ENCODE data around the gene RBL2. TPM values are rescaled to one million over a fixed set of nuclear protein-coding genes. Genes with fewer than 3 reads are reported as not detected.

Gene RBL2
- total RNA-seq, 1 experiment from 2014 or later = 33.4 TPM

DNA sequence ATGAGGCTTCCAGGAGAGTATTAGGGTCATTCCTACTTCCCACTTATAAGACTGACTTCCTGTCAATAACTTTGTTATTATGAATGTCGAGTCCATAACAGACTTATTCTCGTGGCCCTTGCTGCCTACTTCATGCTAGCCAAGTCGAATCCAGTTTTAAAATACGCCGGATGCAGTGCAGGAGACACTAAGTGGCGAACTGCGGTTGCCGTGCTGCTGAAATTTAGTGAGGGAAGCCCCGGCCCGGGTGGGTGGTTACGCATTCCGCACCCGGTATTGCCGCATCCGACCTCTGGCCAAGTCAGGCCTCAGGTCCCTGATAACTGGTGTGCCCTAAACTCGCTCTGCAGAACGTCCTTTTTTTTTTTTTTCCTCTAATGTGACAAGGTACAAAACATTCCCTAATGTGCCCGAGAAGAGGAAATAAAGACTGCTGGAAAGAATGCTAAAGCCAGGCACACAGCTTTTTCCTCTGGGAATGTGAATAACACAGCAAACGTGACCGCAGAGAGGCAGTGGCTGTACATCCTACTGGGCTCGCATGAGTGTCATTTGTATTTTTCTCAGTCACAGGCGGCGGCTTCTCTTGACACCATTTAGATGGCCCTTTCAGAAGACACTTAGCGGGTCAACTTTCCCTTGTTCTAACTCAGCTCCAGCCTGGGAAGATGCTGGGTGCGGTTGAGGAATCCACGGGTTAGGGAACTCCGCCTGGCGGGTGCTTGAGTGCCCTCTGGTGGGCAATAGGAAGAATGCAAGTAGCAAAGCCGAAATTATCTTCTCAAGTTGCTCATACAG, 75.8 kb downstream of the RBL2 start:
- Histone ChIP-seq H3K9me2 (ENCODE audit: insufficient read depth) (no peaks in the 10 kb centered on the region), H3K4me1 (ENCODE audit: control insufficient read depth in 1 of 2, insufficient read depth in 2 of 2, low read length in 2 of 2) (peaks cover 4 to 15% of the 10 kb centered on the region in 2 experiments; a peak in 2 of 4 replicates), H3K27me3 (ENCODE audit: insufficient read depth, low read length) (no peaks in the 10 kb centered on the region), H2AFZ (ENCODE audit: low read depth, low read length, poor library complexity, severe bottlenecking) (peak overlapping the region; percentile 77), H3K4me3 (replicated peaks in 1 of 2; ENCODE audit: low read depth in 1 of 2, low read length in 2 of 2) (no peak overlapping the region), H3K9ac (ENCODE audit: low read length) (no peak overlapping the region), H3K36me3 (ENCODE audit: control insufficient read depth in 1 of 2, insufficient read depth in 2 of 2, low read length in 2 of 2) (no peaks in the 10 kb centered on the region), H4K20me1 (ENCODE audit: insufficient read depth) (no peaks in the 10 kb centered on the region), H3K27ac (ENCODE audit: low read depth, low read length) (no peak overlapping the region), H3K79me2 (ENCODE audit: insufficient read depth, low read length) (no peaks in the 10 kb centered on the region), H3K9me3 (ENCODE audit: control insufficient read depth in 1 of 2, insufficient read depth in 1 of 2, low read depth in 1 of 2, low read length in 2 of 2) (no peaks in the 10 kb centered on the region), H3K4me2 (ENCODE audit: low read length) (0 out of 2 replicates have a peak overlapping the region, but pooled peaks have one; percentile 21)
- intact Hi-C loops (cut with micrococcal nuclease) = no loop called here
- BruUV-seq (replicated peaks) = no TSS peak
- RAD21 ChIA-PET (ENCODE audit: low non-redundant PET in 1 of 2, low total read pairs in 2 of 2, uncharacterized antibody in 2 of 2, unreplicated experiment in 2 of 2) = no interaction called here
- POLR2A ChIA-PET = no interaction called here
- ATAC-seq (peak; percentile 86), DNase-seq (ENCODE audit: low read depth, low spot score) (peak; percentile 38)
- peak; percentile 82 for TF ChIP-seq RAD21 (IDR thresholded peaks at IDR 0.05; ENCODE audit: low read depth)
- TF ChIP-seq, protein P1, sequence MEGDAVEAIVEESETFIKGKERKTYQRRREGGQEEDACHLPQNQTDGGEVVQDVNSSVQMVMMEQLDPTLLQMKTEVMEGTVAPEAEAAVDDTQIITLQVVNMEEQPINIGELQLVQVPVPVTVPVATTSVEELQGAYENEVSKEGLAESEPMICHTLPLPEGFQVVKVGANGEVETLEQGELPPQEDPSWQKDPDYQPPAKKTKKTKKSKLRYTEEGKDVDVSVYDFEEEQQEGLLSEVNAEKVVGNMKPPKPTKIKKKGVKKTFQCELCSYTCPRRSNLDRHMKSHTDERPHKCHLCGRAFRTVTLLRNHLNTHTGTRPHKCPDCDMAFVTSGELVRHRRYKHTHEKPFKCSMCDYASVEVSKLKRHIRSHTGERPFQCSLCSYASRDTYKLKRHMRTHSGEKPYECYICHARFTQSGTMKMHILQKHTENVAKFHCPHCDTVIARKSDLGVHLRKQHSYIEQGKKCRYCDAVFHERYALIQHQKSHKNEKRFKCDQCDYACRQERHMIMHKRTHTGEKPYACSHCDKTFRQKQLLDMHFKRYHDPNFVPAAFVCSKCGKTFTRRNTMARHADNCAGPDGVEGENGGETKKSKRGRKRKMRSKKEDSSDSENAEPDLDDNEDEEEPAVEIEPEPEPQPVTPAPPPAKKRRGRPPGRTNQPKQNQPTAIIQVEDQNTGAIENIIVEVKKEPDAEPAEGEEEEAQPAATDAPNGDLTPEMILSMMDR (IDR thresholded peaks at IDR 0.05 in 2 of 3, conservative IDR thresholded peaks at IDR 0.05 in 1 of 3; ENCODE audit: borderline replicate concordance in 1 of 3, insufficient read depth in 1 of 3, low read depth in 2 of 3, low read length in 2 of 3) = peak; percentile 45 to 95 (median 93); a peak in 5 of 6 replicates
- TF ChIP-seq JUND (IDR thresholded peaks at IDR 0.05) = no peak
- CTCF ChIA-PET = interaction anchor here (0.7 to 1.2 kb wide), 5 partner anchors 8 to 455 kb away, joined by 3 to 6 read pairs (median 4); partner anchors contain the start of gene CHD9

DNA sequence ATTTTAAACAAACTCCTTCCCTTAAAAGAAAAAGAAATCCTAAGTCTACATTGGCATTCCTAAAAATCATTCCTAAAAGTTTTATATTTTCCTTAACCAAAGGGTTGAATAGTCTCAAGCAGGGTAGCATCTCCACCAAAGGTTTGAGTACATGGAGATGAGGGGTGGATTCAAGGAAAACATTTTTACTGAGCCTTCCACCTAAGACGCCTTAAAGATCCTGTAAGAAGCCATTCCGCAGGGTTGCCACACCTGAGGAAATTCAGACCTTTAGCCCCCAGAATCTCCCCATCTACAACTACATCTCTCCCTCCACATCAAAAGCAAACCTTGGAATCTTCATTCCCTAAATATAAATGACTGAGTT, 76.4 kb downstream of the RBL2 start:
- Histone ChIP-seq H3K4me3 (replicated peaks in 1 of 2; ENCODE audit: low read depth in 1 of 2, low read length in 2 of 2) (no peak overlapping the region), H3K27ac (ENCODE audit: low read depth, low read length) (no peak overlapping the region), H2AFZ (ENCODE audit: low read depth, low read length, poor library complexity, severe bottlenecking) (peak overlapping the region; percentile 81), H3K9ac (ENCODE audit: low read length) (no peak overlapping the region), H3K4me1 (ENCODE audit: control insufficient read depth in 1 of 2, insufficient read depth in 2 of 2, low read length in 2 of 2) (peaks cover 4 to 15% of the 10 kb centered on the region in 2 experiments; a peak in 2 of 4 replicates), H4K20me1 (ENCODE audit: insufficient read depth) (no peaks in the 10 kb centered on the region), H3K36me3 (ENCODE audit: control insufficient read depth in 1 of 2, insufficient read depth in 2 of 2, low read length in 2 of 2) (no peaks in the 10 kb centered on the region), H3K27me3 (ENCODE audit: insufficient read depth, low read length) (no peaks in the 10 kb centered on the region), H3K79me2 (ENCODE audit: insufficient read depth, low read length) (no peaks in the 10 kb centered on the region), H3K9me3 (ENCODE audit: control insufficient read depth in 1 of 2, insufficient read depth in 1 of 2, low read depth in 1 of 2, low read length in 2 of 2) (no peaks in the 10 kb centered on the region), H3K4me2 (ENCODE audit: low read length) (0 out of 2 replicates have a peak overlapping the region, but pooled peaks have one; percentile 21), H3K9me2 (ENCODE audit: insufficient read depth) (no peaks in the 10 kb centered on the region)
- ChIA-PET POLR2A (no interaction called here), RAD21 (ENCODE audit: low non-redundant PET in 1 of 2, low total read pairs in 2 of 2, uncharacterized antibody in 2 of 2, unreplicated experiment in 2 of 2) (no interaction called here), CTCF (interaction anchor here (0.8 to 1.2 kb wide), 3 partner anchors 9 to 456 kb away, joined by 3 to 6 read pairs (median 4); partner anchors contain the start of gene CHD9)
- ATAC-seq (peak; percentile 59), DNase-seq (ENCODE audit: low read depth, low spot score) (no peak)
- intact Hi-C loops (cut with micrococcal nuclease) = no loop called here
- BruUV-seq (replicated peaks) = no TSS peak
- TF ChIP-seq, protein P1 (IDR thresholded peaks at IDR 0.05 in 2 of 3, conservative IDR thresholded peaks at IDR 0.05 in 1 of 3; ENCODE audit: borderline replicate concordance in 1 of 3, insufficient read depth in 1 of 3, low read depth in 2 of 3, low read length in 2 of 3) = no peak
- TF ChIP-seq ZNF274 (IDR thresholded peaks at IDR 0.05; ENCODE audit: low read depth, low read length) = no peak
- no peak for TF ChIP-seq EGR1 (IDR thresholded peaks at IDR 0.05; ENCODE audit: low read depth)
- TF ChIP-seq, protein P2, sequence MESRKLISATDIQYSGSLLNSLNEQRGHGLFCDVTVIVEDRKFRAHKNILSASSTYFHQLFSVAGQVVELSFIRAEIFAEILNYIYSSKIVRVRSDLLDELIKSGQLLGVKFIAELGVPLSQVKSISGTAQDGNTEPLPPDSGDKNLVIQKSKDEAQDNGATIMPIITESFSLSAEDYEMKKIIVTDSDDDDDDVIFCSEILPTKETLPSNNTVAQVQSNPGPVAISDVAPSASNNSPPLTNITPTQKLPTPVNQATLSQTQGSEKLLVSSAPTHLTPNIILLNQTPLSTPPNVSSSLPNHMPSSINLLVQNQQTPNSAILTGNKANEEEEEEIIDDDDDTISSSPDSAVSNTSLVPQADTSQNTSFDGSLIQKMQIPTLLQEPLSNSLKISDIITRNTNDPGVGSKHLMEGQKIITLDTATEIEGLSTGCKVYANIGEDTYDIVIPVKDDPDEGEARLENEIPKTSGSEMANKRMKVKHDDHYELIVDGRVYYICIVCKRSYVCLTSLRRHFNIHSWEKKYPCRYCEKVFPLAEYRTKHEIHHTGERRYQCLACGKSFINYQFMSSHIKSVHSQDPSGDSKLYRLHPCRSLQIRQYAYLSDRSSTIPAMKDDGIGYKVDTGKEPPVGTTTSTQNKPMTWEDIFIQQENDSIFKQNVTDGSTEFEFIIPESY (IDR thresholded peaks at IDR 0.05; ENCODE audit: extremely low read depth, insufficient replicate concordance, low read length) = no peak
- TF ChIP-seq CBX3 (IDR thresholded peaks at IDR 0.05; ENCODE audit: low read depth) = no peak
- TF ChIP-seq SRF (IDR thresholded peaks at IDR 0.05; ENCODE audit: low read depth) = no peak
- TF ChIP-seq JUND (IDR thresholded peaks at IDR 0.05) = no peak
- TF ChIP-seq EZH2 (IDR thresholded peaks at IDR 0.05) = no peak
- no peak for TF ChIP-seq RAD21 (IDR thresholded peaks at IDR 0.05; ENCODE audit: low read depth)
- TF ChIP-seq ELF1 (IDR thresholded peaks at IDR 0.05; ENCODE audit: borderline replicate concordance, low read depth) = no peak
- no peak for TF ChIP-seq POLR2A (IDR thresholded peaks at IDR 0.05; ENCODE audit: borderline replicate concordance, extremely low read depth, insufficient read depth, insufficient read length)
- TF ChIP-seq ZFX (IDR thresholded peaks at IDR 0.05) = no peak
